ENCODE measurements around the gene NDUFB10. TPM values are rescaled to one million over a fixed set of nuclear protein-coding genes. Genes with fewer than 3 reads are reported as not detected.

NDUFB10 gene
- polyA plus RNA-seq, 1 of the 3 experiments (the other 2 are of a cell fraction): 468 TPM

DNA sequence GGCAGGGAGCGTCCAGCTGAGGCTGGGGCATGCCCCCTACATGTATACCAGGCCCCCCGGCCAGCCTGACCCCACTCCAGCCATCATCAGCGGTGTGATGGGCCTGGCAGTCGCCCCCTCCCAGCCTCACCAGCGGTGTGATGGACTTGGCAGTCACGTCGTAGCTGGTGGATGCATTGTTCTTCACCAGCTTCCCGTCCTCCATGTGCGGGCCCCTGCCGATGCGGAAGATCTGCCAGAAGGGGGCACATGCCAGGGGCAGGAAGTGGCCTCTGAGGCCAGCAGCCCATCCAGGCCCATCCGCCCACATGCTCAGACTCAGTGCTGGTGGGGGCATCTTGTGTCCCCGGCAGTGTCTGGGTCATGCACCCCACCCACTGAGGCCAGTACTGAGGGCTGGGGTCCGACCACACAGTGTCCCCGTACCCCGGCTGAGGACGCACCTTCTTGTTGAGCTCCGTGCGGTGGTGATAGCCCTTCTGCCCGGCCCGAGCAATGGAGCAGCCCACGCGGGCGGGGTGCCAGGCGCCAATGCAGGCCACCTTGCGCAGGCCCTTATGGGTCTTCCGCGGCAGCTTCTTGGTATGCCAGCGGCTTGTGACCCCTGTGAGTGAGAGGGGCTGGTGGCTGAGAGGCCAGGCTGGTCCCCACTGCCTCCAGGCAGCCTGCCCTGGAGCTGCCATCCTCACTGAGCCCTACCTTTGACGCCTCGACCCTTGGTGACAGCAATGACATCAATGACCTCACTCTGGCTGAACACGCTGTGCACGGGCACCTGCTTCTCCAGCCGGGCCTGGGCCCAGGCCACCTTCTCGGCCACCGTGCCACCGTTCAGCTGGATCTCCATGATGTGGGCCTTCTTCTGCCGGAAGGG is 12.6 kb upstream of the NDUFB10 start:
- ChIA-PET POLR2A (no interaction called here), CTCF (interaction anchor here (0.9 to 1.9 kb wide), 4 partner anchors 12 to 194 kb away, joined by 3 to 6 read pairs (median 4); no protein-coding TSS in a partner anchor)
- Histone ChIP-seq H3K36me3 (replicated peaks in 1 of 2; ENCODE audit: control insufficient read depth in 1 of 2, insufficient read depth in 2 of 2, low read length in 1 of 2) (no peaks in the 10 kb centered on the region), H2AFZ (ENCODE audit: low read depth) (no peak overlapping the region), H3K79me2 (ENCODE audit: insufficient read depth) (no peaks in the 10 kb centered on the region), H3F3A (replicated peaks; ENCODE audit: insufficient read depth) (no peaks in the 10 kb centered on the region), H3K27ac (ENCODE audit: low read depth in 2 of 2, low read length in 1 of 2) (no peak overlapping the region), H3K9me3 (no peaks in the 10 kb centered on the region), H3K9ac (no peak overlapping the region), H3K4me3 (ENCODE audit: low read depth in 2 of 2, low read length in 1 of 2) (no peak overlapping the region), H3K9me2 (no peaks in the 10 kb centered on the region), H4K20me1 (ENCODE audit: insufficient read depth) (no peaks in the 10 kb centered on the region), H3K4me1 (ENCODE audit: control insufficient read depth in 1 of 2, insufficient read depth in 2 of 2, low read depth in 1 of 2, low read length in 1 of 2) (peaks cover 0 to 8% of the 10 kb centered on the region in 2 experiments; a peak in 2 of 4 replicates), H3K4me2 (no peak overlapping the region), H3K27me3 (ENCODE audit: insufficient read depth) (no peaks in the 10 kb centered on the region)
- DNase-seq: no peak
- TF ChIP-seq REST (IDR thresholded peaks at IDR 0.05; ENCODE audit: low read depth, low read length) (no peak), TAF1 (IDR thresholded peaks at IDR 0.05; ENCODE audit: borderline replicate concordance, low read depth, low read length) (no peak), POLR2AphosphoS5 (IDR thresholded peaks at IDR 0.05; ENCODE audit: low read depth, low read length) (no peak), RCOR1 (IDR thresholded peaks at IDR 0.05; ENCODE audit: low read length) (no peak), RAD21 (IDR thresholded peaks at IDR 0.05; ENCODE audit: low read length) (no peak), SMC3 (IDR thresholded peaks at IDR 0.05; ENCODE audit: low read depth, low read length) (no peak), NFIC (IDR thresholded peaks at IDR 0.05; ENCODE audit: borderline replicate concordance) (no peak)
- WGBS (ENCODE audit: low lambda C conversion rate): 86% methylated on average over 7 of the region's 38 CpGs

GRCh38 chr16:1947369-1947670 is 12.0 kb upstream of the NDUFB10 start:
- H3K9me3 ChIP-seq: no peaks in the 10 kb centered on the region
- ChIA-PET POLR2A (no interaction called here), CTCF (interaction anchor here (1.3 kb wide), 1 partner anchor 17 kb away, joined by 4 read pairs; no protein-coding TSS in a partner anchor)
- H3K4me3 ChIP-seq (ENCODE audit: low read depth in 2 of 2, low read length in 1 of 2): no peak overlapping the region
- H4K20me1 ChIP-seq (ENCODE audit: insufficient read depth): no peaks in the 10 kb centered on the region
- H3K4me1 ChIP-seq (ENCODE audit: control insufficient read depth in 1 of 2, insufficient read depth in 2 of 2, low read depth in 1 of 2, low read length in 1 of 2): peaks cover 0 to 2% of the 10 kb centered on the region in 2 experiments; a peak in 2 of 4 replicates
- no peaks in the 10 kb centered on the region for H3K27me3 ChIP-seq (ENCODE audit: insufficient read depth)
- H3K36me3 ChIP-seq (replicated peaks in 1 of 2; ENCODE audit: control insufficient read depth in 1 of 2, insufficient read depth in 2 of 2, low read length in 1 of 2): no peaks in the 10 kb centered on the region
- no peaks in the 10 kb centered on the region for H3K9me2 ChIP-seq
- no peak overlapping the region for H3K4me2 ChIP-seq
- no peaks in the 10 kb centered on the region for H3F3A ChIP-seq (replicated peaks; ENCODE audit: insufficient read depth)
- no peak overlapping the region for H3K9ac ChIP-seq
- 78% methylated on average over 9 of the region's 9 CpGs for WGBS (ENCODE audit: low lambda C conversion rate)
- H2AFZ ChIP-seq (ENCODE audit: low read depth): no peak overlapping the region
- no peaks in the 10 kb centered on the region for H3K79me2 ChIP-seq (ENCODE audit: insufficient read depth)
- DNase-seq: no peak
- TF ChIP-seq GABPA (IDR thresholded peaks at IDR 0.05; ENCODE audit: low read depth) (no peak), SIN3A (IDR thresholded peaks at IDR 0.05; ENCODE audit: borderline replicate concordance, low read depth, low read length) (no peak), TCF12 (IDR thresholded peaks at IDR 0.05) (no peak)
- TF ChIP-seq, protein P1, sequence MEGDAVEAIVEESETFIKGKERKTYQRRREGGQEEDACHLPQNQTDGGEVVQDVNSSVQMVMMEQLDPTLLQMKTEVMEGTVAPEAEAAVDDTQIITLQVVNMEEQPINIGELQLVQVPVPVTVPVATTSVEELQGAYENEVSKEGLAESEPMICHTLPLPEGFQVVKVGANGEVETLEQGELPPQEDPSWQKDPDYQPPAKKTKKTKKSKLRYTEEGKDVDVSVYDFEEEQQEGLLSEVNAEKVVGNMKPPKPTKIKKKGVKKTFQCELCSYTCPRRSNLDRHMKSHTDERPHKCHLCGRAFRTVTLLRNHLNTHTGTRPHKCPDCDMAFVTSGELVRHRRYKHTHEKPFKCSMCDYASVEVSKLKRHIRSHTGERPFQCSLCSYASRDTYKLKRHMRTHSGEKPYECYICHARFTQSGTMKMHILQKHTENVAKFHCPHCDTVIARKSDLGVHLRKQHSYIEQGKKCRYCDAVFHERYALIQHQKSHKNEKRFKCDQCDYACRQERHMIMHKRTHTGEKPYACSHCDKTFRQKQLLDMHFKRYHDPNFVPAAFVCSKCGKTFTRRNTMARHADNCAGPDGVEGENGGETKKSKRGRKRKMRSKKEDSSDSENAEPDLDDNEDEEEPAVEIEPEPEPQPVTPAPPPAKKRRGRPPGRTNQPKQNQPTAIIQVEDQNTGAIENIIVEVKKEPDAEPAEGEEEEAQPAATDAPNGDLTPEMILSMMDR (IDR thresholded peaks at IDR 0.05): no peak
- no peak overlapping the region for H3K27ac ChIP-seq (ENCODE audit: low read depth in 2 of 2, low read length in 1 of 2)
